HL-60/S4 treated with retinoic acid at 250 ng/mL for 4 days and 3 days (cell line): ENCODE results near the gene GALNT2.

Source experiments
- in situ Hi-C: fragments of 300-500 bp; cut with MboI; formaldehyde crosslinking; loops from 2 replicates; pipeline ENCODE4 v1.7.0; 2022; ENCODE audit warnings: low sequenced_read_pairs

Gene GALNT2

GRCh38 chr1:230050973-230051735 is 15.9 kb upstream of the GALNT2 start:
- in situ Hi-C loops, result no loop called here

GRCh38 chr1:230052018-230052417 is 15.0 kb upstream of the GALNT2 start:
- in situ Hi-C loops, result no loop called here

DNA sequence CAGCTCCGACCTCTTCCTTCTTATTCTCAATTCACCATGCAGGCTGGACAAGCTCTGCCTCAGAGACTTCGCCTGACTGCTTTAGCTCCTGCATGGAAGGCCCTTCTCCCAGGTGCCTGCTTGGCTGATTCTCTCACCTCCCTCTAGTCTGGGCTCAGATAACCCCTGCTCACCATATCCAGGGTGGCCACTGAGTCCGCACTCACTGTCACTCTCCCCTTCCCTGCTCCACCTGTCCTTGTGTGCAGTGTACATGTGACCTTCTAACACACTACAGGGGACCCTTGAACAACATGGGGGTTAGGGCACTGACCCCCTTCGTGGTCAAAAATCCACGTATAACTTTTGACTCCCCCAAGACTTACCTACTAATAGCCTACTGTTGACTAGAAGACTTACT is 14.4 kb upstream of the GALNT2 start:
- in situ Hi-C loops, result no loop called here

DNA sequence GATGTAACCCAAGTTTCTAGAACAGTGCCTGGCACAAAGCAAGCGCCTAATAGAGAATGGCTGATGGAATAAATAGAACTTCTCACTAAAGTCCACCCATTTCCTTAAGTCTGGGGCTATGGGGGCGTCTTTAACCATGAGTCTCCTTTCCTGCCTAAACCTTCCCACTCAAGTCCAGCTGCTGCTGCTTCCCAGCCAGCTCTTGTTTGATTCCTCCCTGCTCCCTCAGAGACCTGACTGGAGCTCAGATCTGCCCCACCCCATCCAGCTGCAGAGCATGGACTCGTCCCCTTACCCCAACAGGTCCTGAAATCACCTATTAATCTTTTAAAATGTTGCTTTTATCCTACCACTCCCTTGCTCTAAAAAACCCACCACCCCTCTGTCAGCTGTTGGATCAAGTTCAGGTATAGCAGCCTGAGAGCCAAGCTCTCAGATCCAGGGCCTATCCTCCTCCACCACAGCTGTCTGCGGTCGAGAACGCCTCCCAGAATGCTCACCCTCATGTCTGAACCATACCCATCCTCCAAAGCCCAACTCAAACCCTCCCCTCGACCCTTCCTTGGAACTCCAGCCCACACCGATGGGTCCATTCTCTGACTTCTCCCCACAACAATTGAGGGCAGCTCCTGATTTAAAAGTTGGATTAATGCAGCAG is 12.8 kb upstream of the GALNT2 start:
- in situ Hi-C loops, result no loop called here

- in situ Hi-C loops, result no loop called here
Observed at GRCh38 chr1:230056098-230056497, 10.9 kb upstream of the GALNT2 start.

- in situ Hi-C loops, result no loop called here
Observed at GRCh38 chr1:230057100-230057499, 9.9 kb upstream of the GALNT2 start.

DNA sequence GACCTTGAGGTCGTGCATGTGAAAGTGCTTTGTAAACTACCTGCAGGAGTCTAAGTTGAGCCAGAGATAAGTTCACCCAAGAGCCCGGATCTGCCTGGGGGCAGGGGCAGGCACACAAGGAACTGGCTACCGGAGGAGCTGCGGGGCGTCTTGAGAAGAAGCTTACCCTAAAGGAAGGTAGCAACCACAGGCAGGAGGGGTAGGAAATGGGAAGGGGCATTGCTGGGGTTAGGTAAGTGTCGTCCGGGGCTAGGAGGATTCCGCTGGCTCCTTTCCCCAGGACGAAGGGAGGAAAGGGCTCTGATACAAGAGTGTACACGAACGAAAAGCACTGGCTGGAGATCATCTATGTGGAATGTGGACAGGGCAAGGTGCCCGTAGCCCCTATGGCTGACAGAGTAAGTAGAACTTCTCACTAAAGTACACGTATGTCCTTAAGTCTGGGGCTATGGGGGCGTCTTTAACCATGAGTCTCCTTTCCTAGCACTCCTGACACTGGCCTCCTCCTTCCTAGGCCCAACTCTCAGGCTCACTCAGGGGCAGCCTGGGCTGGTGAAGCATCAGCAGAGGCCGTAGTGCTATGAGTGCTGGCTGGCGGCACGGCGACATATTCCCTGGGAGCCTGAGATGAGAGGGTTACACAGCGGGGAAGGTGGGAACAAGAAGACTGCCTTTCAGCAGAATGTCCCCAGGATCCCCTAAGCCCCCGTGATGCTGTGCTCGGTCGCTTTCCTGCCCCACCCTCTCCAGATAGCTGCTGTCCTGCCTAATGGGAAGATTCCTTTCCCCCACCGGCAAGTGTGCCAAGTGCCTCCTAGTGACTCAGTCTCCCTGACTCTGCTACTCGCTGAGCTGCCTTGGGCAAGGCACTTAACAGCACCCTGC is 9.1 kb upstream of the GALNT2 start:
- in situ Hi-C loops, result no loop called here

DNA sequence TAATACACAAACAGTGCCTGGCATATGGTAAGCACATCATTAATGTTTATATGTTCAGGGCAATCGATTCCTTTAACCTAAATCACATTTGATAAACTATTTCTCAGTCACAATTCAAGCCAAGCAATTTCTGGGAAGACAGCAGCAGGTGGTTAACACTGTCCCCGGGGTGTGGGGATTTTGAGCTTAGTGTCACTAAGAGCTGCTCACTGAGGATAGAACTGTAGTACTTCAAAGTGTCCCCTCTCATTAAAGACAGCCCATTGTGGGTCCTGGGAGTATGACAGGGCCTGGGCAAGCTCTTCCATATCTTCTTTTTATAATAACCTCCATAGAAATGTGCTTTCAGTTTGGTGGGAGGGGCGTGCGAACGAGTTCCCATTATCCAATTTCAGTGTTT is 8.4 kb upstream of the GALNT2 start:
- in situ Hi-C loops, result no loop called here

- in situ Hi-C loops, result no loop called here
Observed at GRCh38 chr1:230061801-230062200, 5.2 kb upstream of the GALNT2 start.

DNA sequence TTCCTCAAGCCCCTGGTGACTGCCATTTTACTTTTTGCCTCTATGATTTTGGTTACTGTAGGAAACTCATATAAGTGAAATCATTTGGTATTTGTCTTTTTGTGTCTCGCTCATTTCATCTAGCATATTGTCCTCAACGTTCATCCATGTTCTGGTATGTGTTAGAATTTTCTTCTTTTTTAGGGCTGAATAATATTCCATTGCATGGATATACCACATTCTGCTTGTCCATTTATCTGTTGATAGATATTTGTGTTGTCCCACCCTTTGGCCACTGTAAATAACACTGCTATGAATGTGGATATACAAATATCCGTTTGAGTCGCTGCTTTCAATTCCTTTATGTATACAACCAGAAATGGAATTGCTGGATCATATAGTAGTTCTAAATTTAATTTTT is 4.5 kb upstream of the GALNT2 start:
- in situ Hi-C loops, result no loop called here

DNA sequence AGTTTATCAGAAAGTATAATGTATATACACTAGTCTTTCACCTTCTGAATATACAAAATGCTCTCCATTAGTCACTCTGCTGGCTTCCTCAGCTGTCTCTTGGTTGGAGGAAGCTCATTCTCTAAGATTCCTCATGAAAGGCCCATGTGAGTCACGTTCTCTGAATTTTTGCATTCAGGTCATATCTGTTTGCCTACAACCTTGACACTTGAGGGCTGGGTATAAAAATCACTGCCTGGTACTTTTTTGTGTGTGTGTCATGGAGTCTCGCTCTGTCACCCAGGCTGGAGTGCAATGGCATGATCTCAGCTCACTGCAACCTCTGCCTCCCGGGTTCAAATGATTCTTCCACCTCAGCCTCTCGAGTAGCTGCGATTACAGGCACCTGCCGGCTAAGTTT is 2.8 kb upstream of the GALNT2 start:
- in situ Hi-C loops, result no loop called here

DNA sequence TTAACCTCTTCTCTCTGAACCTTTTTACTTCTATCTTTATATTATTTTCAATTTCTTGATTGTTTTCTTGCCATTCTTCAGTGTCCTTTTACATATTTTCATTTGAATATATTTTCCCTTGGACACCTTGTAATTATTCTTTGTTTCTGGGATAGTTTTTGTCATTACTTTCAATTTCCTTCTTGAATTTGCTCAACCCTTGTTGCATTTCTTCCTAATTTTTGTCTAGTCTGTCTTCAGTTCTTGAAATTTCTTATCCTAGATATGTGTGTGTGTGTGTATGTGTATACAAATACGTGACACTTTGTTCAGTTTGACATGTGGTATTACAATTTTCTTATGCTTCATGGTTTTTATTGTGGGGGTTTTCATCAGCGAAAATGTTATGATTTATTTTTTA is 1.9 kb upstream of the GALNT2 start:
- in situ Hi-C loops, result no loop called here

- in situ Hi-C loops, result no loop called here
Observed at GRCh38 chr1:230065571-230065970, 1.5 kb upstream of the GALNT2 start.

- in situ Hi-C loops, result no loop called here
Observed at GRCh38 chr1:230066031-230066430, 1.0 kb upstream of the GALNT2 start.

- in situ Hi-C loops, result no loop called here
Observed at GRCh38 chr1:230067419-230067870, 407 bp downstream of the GALNT2 start.

DNA sequence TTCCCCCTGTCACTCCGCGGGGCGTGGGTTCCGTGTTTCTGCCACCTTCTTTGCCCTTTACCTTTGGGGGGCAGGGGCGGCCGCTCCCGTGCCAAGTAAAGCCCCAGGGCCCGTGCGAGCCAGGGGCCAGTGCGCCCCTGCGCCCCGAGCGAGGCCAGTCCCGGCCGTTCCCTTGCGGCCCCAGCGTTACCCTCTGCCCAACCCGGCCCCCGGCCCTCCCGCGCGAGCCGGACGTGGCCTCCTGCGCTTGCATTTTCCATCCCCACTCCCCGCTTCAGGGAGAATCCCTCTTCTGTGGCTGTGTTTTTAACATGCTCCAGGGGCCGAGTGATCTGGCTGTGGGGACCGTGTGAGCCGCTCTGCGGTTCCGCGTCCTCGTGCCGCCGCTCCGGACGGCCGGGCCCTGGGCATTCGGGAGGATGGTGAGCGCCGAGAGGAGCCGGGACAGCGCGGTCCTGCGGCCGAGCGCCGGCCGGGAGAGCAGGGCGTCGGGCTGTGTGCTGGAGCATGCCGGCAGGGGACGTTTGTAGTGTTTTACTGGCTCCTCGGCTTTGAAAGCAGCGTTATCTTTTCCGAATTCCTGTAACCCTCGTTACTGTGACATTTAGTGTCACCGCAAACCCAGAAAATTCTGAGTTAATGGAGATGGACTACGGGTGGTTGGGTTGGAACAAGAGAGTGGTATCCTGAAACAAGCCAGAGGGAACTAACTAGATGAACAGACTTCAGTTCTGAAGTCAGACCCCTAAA is 1.0 kb downstream of the GALNT2 start:
- in situ Hi-C loops, result no loop called here

DNA sequence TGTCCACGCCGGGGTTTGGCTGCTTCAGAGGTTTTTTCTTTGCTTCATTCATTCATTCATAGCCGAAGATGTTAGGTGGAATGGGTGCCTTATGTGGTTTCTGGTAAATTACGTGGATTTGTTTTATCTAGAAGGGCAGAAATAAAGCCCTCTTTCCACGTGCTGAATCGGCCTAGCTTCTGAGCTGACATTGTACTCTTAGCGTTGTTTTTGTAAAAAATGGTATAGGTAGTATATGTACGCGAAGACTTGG is 1.5 kb downstream of the GALNT2 start:
- in situ Hi-C loops, result no loop called here

DNA sequence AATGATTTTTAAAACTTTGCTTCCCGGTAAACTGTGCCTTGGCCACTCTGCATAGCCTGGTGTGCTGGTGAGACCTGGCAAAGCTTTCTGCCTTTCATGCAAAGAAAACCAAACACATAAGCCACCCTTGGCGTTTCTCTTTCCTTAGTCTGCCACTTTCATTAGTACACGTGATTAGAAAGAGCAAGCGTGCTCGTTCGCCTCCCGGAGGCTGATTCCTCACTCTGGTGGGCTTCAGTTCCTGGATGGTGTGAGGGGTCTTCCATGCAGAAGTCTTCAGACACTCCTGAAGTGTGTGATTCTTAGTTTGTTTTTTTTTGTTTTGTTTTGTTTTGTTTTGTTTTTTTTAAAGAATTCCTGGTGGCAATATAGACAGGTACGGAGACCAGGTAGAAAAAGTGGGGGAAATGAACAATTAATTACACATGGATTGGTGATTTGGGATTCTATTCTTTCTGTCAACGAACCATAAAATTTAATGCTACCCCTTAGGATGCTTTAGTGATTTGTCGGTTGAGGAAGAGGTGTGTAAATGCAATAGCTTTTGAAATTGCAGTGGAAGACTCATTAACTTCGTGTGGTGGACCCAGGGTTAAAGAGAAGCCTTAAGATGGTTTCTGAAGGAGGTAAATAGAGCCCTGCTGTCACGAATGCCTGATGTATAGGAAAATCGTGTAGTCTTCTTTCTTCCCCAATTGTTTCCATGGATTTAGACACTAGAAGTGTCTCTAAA is 2.1 kb downstream of the GALNT2 start:
- in situ Hi-C loops, result no loop called here

GRCh38 chr1:230069796-230070195 is 2.8 kb downstream of the GALNT2 start:
- in situ Hi-C loops, result no loop called here
